Iris pigment epithelial cell (primary cell): Measurements from ENCODE around the gene MRTFA.

Experiments
- DNase-seq: peaks from one replicate; pipeline ENCODE4 v3.0.0-alpha.2; 2011; ENCODE audit warnings: low read depth

MRTFA gene

DNA sequence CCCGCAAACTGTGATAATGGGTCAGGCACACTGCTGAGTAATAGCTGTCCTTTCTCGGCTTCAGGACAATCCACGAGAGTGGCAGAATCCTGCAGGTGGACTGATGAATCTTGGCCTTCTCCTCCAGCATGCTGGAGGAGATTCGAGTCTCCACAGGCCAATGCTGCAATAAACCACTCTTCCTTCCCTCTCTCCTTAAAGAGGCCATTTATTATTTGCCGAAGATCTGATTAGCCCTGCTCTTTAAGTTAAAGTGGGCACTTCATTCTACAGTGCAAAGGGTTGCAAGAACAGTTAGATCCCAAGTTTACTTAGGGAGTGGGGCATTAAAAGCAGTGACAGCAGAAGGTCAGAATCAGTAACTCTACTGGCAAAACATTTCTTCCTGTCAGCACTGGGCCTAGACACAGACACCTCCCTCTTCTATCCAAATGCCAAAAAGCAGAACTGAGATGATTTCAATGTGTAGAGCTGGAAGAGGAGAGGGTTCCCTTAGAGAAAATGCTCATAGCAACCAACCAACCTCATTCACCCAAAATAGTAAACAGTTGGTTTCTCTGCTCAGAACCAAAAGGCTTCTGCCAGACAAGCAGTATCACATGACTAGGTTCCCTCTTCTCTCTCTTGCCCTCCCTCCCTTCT, 144.4 kb downstream of the MRTFA start:
- peak; percentile 21 for DNase-seq

DNA sequence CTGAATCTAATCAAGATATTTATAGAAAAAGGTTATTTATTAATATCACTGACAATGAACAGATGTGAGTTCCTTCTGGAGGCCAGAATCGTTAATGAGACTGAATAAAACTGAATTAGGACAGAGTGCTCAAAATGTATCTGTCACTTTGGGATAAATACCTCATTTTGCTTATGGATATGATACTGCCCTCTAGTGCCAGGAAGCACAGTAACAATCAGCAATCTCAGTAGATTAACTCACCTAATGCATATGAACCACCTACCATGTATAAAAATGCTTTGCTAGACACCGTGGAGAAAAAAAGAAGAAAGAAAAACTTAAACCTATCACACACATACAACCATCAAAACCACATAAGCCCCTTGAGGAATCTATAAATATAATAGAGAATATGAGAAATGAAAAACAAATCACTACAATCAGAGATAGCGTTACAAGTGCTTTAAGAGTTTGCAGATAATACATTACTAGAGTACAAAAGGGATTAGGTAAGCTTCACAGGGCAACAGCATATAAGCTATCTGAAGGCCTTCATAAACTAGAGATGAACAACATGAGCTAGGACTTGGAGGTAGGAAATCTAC, 148.8 kb downstream of the MRTFA start:
- peak; percentile 41 for DNase-seq

DNA sequence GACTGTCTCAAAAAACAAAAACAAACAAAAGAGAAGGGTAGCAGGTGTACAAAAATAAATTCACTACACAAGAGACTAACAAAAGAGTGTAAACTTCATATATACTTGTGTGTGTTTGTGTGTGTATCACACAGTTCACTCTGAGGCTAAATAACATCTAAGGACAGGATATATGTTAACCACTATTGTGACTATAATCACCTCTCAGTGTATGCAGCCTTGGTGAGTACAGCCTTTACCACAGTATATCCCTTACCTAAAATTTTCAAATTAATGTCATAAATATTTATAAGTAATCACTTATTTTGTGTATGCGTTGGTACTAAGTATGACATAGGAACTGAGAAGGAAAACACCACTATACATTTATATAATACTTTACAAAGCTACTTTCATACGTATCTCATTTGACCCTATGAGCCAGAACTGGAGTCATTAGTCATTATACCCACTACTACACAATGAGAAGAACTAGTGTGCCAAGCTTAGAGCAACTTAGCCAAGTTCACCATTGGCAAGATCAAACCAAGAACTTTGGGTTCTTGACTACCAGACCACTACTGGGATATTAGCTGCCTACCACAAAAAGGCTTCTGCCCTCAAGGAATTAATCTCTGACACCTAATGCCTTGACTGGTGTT, 149.4 kb downstream of the MRTFA start:
- no peak for DNase-seq

DNA sequence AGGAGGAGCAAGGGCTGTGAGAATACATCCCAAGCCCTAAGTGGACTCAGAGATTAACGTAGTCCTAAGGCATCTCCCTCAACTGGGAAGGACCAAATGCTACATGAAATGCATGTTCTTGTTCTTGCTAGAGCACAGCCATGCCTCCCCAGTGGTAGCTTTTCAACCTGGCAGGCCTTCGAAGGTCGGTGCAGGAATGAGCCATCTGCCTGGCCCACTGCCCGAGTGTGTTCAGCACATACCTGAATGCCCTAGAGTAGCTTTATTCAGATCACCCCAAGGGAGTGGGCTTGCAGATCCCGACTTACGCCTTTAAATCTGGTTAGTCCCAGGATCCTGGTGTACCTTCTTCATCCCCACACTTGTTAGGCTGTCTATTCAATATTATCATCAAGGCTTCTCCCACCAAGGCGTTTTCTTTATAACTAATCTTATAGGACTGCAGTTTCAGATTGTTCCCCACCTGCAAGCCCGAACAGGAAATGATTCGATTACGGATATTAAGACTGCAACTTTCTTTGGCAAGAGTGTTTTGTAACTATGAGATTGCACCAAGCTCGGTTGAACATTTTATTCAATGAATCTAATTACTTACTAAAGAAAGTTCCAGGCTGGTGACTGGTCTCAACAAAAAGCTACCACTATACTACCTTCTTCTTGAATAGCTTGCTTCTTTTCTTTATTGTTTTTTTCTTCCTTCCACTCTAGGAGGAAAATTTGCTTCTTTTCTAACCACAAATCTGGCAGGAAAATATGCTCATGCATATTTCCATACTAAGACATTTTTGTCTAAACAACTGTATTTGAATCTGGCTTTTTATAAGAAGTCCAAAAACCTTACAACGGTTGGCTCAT, 150.5 kb downstream of the MRTFA start:
- DNase-seq = peak; percentile 69

GRCh38 chr22:40484906-40485669, 151.4 kb downstream of the MRTFA start:
- peak; percentile 56 for DNase-seq

GRCh38 chr22:40482886-40483285, 153.6 kb downstream of the MRTFA start:
- no peak for DNase-seq

DNA sequence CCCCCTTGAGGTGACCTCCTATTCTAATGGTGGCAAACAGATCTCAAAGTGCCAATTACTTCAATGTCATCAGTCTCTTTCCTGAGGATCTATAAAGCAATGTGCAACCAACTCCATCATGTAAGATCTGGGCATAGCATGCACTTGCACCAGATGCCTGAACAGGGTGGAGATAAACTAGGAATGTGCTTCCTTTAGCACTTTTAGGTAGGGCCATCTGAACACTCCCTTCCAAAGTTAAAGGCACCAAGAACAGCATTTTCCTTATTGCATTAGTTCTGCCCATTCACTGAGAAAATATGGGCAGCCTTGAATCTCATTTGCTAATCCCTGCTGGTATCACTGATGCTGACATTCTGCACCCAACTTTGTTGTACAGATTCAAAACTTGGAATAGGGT, 154.1 kb downstream of the MRTFA start:
- DNase-seq = no peak

DNA sequence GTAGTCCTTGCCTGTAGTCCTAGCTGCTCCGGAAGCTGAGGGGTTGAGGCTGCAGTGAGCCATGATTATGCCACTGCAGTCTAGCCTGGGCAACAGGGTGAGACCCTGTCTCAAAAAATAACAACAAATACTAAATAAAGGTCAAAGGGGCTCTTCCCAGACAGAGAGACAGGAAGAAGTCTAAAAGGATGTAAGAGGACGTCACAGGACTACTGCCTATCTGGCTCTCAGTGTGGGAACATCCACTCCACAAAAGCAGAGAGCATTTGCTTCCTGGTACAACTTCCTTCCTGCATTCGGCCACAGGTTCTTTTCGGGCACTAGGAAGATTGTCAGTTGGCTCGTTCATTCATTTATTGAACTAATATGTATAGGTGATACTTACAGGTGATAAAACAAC, 155.5 kb downstream of the MRTFA start:
- no peak for DNase-seq

DNA sequence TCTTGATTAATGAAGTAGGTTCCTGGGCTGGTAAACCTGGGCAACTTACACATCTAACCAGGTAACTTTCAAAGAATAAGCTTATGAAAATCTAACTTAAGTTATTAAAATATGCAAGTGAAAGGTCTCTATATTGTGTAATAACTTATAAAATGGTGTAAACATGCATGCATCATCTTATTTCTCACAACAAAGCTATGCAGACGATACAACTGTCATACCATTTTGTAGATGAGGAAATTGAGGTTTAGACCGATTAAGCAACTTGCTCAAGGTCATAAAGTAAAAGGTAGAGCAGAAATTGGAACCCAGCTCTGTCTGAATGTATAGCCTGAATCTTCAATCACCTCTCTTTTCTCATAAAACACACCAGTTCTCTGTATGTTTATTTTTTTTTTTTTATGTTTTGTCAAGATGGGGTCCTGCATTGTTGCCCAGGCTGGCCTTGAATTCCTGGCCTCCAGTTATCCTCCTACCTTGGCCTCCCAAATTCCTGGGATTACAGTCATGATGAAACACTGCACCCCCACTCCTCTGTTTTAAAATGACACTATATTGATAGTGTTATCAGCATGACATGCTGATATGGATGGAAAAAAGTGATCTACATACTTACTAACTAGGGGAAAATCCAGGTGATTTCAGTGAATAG, 156.5 kb downstream of the MRTFA start:
- peak; percentile 82 for DNase-seq

DNA sequence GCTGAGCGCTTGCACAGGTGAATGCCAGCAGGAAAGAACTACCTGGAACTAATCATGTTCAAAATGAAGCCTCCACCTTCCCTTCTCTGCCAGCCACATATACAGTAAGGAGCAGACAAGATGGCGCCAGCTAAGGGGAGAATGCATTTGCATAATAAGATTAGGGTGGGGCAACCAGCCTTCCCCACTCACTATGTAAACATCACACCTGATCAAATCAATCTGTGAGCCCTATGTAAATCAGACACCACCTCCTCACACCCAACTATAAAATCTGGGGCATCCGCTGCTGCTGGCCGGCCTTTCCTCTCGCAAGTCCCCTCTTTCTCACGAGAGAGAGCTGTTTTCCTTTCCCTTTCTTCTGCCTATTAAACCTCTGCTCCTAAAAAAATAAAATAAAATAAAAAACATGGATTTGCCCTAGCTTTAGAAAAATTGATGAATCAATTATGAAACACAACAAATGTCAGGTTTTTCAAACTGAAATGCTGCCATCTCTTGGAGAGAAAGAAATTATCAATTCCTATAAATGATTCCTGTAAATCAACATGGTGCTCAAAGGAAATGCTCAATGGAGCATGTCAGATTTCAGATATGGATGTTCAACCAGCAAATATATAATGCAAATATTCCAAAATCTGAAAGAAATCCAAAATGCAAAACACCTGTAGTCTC, 157.3 kb downstream of the MRTFA start:
- DNase-seq = no peak

DNA sequence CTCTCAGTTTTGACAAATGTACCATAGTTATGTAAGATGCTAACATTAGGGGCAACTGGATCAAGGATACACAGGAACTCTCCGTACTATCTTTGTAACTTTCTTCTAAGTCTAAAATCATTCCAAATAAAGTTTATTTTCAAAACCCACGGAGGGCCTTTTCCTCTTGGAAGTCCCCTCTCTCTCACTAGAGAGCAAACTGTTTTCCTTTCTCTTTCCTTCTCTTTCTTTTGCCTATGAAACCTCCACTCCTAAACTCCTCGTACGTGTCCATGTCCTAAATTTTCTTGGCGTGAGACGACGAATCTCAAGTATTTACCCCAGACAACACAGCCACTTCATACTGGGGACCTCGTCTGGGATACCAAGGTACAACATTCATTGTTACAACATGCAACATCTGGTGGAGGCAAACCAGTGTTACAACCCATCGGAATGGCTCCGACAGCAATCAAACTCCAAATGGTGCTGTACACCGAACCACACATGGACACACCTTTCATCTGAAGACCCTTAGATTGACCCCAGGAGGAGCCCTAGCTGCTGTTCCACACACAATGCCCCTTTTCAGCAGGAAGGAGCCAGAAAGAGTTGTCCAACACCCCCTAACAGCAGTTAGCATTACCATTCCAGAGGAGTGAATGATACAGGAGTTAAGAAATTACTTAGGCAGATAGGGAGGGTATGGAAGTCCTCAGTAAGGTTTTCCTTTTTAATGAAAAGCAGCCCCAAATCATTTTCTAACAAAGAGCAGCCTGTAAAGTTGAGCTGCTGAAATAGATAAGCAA, 158.0 kb downstream of the MRTFA start:
- DNase-seq = no peak

- no peak for DNase-seq
Observed at GRCh38 chr22:40477683-40478337, 158.7 kb downstream of the MRTFA start.

GRCh38 chr22:40476341-40476740, 160.2 kb downstream of the MRTFA start:
- peak; percentile 48 for DNase-seq

DNA sequence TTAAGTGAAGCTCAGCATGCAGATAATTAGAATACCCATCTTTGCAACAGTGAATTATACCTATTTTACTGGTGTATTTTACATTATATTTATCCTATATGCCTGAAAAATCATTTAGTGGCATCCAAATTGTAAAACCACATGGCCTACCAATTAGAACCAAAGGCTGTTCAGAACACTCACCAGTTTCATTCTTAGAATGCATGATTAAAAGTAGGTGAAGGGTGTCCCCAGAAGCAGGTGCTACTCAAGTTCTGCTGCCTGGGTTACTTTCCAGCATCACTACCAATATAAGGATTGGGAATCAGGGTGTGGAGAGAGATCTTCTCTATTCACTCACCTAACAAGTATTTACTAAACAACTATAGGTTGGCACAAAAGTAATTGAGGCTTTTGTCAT, 162.8 kb downstream of the MRTFA start:
- DNase-seq = no peak

- no peak for DNase-seq
Observed at GRCh38 chr22:40472579-40472978, 163.9 kb downstream of the MRTFA start.

- DNase-seq = no peak
Observed at GRCh38 chr22:40472051-40472450, 164.5 kb downstream of the MRTFA start.

- no peak for DNase-seq
Observed at GRCh38 chr22:40469181-40469580, 167.3 kb downstream of the MRTFA start.

- DNase-seq = no peak
Observed at GRCh38 chr22:40468616-40469015, 167.9 kb downstream of the MRTFA start.

- no peak for DNase-seq
Observed at GRCh38 chr22:40466976-40467375, 169.5 kb downstream of the MRTFA start.

GRCh38 chr22:40463683-40464082, 172.8 kb downstream of the MRTFA start:
- no peak for DNase-seq
